DOHH2 (cell line): ENCODE results near the gene ANXA6.

ENCODE experiments used
- EZH2phosphoT487 ChIP-seq: fragments of 200-600 bp; sonication (generic); IDR thresholded peaks from 2 replicates; pipeline ENCODE4 v1.6.1; 2017; ENCODE audit warnings: borderline replicate concordance, mild to moderate bottlenecking, antibody characterized with exemption, low read length, moderate library complexity, mixed read lengths
- TF ChIP-seq, protein P1 (sequence below): fragments of 200-600 bp; sonication (generic); IDR thresholded peaks from one replicate; pipeline ENCODE4 v1.5.1; 2014; ENCODE audit warnings: antibody characterized with exemption, mild to moderate bottlenecking, low read depth, low read length; ENCODE audit not compliant: poor library complexity, severe bottlenecking

DNA sequence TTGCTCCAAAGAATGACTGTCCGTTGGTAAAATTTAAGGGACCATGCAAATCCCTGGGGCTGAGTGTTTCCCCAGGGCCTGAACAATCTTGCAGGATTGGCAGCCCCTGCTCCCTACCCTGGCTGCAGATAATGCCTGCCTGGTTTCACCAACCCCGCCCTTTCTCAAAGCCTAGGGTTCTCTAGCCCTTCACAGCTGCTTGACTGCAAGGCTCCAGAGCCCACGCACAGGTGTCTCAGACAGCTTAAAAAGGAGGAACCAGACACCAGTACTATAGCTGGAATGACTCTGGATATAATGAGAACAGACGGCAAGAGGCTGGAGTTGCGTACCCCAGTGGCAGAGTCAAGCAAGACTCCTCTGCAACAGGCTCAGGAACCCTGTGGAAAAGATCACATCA lies 51.5 kb downstream of the ANXA6 start:
- TF ChIP-seq, protein P1, sequence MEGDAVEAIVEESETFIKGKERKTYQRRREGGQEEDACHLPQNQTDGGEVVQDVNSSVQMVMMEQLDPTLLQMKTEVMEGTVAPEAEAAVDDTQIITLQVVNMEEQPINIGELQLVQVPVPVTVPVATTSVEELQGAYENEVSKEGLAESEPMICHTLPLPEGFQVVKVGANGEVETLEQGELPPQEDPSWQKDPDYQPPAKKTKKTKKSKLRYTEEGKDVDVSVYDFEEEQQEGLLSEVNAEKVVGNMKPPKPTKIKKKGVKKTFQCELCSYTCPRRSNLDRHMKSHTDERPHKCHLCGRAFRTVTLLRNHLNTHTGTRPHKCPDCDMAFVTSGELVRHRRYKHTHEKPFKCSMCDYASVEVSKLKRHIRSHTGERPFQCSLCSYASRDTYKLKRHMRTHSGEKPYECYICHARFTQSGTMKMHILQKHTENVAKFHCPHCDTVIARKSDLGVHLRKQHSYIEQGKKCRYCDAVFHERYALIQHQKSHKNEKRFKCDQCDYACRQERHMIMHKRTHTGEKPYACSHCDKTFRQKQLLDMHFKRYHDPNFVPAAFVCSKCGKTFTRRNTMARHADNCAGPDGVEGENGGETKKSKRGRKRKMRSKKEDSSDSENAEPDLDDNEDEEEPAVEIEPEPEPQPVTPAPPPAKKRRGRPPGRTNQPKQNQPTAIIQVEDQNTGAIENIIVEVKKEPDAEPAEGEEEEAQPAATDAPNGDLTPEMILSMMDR, result no peak
- TF ChIP-seq EZH2phosphoT487, result no peak
